Thoracic aorta (tissue), 2 donors: Measurements from ENCODE around the gene CCDC194. TPM values are rescaled to one million over a fixed set of nuclear protein-coding genes. Genes with fewer than 3 reads are reported as not detected.

Experiments used
- ATAC-seq: fragments of 150-250 bp; one replicate; pipeline ENCODE4 v1.8.0; 2017; ENCODE audit warnings: low read depth; ENCODE audit not compliant: insufficient number of reproducible peaks, low FRiP score
- DNase-seq: peaks from one replicate; pipeline ENCODE4 v3.0.0-alpha.2; 2020; ENCODE audit warnings: low spot score
- H3K27ac ChIP-seq, 2 donors: fragments of 200-600 bp; sonication (generic); 1 replicate in 1 of 2; 2 replicates in 1 of 2; pipeline ENCODE4 v1.5.1; 2016; ENCODE audit warnings: mild to moderate bottlenecking in 2 of 2, moderate library complexity in 2 of 2
- H3K27me3 ChIP-seq: fragments of 200-600 bp; sonication (generic); replicated peaks from 2 replicates; pipeline ENCODE4 v1.6.0; 2016; ENCODE audit warnings: mild to moderate bottlenecking; ENCODE audit not compliant: insufficient read depth
- H3K36me3 ChIP-seq: fragments of 200-600 bp; sonication (generic); one replicate; pipeline ENCODE4 v1.5.1; 2016
- H3K4me1 ChIP-seq, 2 donors: fragments of 200-600 bp; sonication (generic); 1 replicate in 1 of 2; 2 replicates in 1 of 2; pipeline versions ENCODE4 v1.5.1 to v1.6.0; 2016; ENCODE audit warnings: low read depth in 2 of 2, mild to moderate bottlenecking in 1 of 2; ENCODE audit not compliant: control insufficient read depth in 1 of 2
- H3K4me3 ChIP-seq: fragments of 200-600 bp; sonication (generic); 2 replicates; pipeline ENCODE4 v1.5.1; 2016; ENCODE audit warnings: mild to moderate bottlenecking
- H3K9me3 ChIP-seq: fragments of 200-600 bp; sonication (generic); 2 replicates; pipeline ENCODE4 v1.5.1; 2016
- total RNA-seq, 2 donors: library from RNA; depleted of rRNA; stranded (reverse); fragments of >200 nt; gene quantifications; one replicate each; pipeline versions ENCODE4 v1.1.0 to v1.2.3, GENCODE V29; 2016
- TF ChIP-seq, protein P1 (sequence below): fragments of 200-600 bp; sonication (generic); IDR thresholded peaks from one replicate; pipeline ENCODE4 v1.5.1; 2019; ENCODE audit warnings: antibody characterized with exemption

CCDC194 gene
- total RNA-seq, 2 donors from 2014 or later = not detected

DNA sequence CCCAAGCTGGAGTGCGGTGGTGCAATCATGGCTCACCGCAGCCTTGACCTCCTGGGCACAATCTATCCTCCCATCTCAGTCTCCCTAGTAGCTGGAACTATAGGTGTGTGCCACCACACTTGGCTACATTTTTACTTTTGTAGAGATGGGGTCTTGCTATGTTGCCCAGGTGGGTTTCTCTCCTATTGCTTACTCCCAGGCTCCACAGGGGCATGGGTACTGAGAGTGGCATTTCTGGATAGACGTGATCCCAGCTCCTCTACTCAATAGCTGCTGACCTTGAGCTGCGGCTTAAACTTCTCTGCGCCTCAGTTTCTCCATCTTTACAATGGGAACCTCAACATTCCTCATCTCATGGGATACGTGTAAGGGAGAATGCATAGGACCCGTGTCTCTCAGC is 37.4 kb upstream of the CCDC194 start:
- no peaks in the 10 kb centered on the region for H3K9me3 ChIP-seq
- no peak for ATAC-seq
- H3K27ac ChIP-seq = no peak overlapping the region
- no peaks in the 10 kb centered on the region for H3K27me3 ChIP-seq
- H3K4me1 ChIP-seq = no peaks in the 10 kb centered on the region
- no peak for DNase-seq
- H3K4me3 ChIP-seq = no peak overlapping the region
- TF ChIP-seq, protein P1, sequence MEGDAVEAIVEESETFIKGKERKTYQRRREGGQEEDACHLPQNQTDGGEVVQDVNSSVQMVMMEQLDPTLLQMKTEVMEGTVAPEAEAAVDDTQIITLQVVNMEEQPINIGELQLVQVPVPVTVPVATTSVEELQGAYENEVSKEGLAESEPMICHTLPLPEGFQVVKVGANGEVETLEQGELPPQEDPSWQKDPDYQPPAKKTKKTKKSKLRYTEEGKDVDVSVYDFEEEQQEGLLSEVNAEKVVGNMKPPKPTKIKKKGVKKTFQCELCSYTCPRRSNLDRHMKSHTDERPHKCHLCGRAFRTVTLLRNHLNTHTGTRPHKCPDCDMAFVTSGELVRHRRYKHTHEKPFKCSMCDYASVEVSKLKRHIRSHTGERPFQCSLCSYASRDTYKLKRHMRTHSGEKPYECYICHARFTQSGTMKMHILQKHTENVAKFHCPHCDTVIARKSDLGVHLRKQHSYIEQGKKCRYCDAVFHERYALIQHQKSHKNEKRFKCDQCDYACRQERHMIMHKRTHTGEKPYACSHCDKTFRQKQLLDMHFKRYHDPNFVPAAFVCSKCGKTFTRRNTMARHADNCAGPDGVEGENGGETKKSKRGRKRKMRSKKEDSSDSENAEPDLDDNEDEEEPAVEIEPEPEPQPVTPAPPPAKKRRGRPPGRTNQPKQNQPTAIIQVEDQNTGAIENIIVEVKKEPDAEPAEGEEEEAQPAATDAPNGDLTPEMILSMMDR = no peak
- no peaks in the 10 kb centered on the region for H3K36me3 ChIP-seq

DNA sequence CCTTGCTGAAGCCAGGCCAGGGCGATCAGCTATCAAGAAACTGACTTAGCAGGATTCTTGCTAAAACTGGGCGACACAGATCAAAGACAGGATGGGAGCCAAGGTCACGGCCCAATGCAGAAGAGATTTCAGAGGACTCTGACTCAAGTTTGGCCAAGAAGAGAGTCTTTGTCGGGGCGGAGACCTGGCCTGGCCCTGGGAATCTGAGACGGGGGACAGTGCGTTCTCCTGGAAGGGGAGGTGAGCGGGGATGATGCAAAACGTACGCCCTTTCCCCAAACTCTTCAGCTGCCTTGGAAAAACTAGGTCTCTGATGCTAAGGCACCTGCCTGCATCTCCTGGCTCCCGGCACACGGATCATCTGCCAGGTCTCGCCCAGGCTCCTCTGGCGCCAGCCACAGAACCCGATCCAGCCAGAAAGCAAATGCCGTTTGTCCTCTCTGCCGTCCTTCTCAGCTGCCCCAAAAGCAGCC is 35.7 kb upstream of the CCDC194 start:
- Histone ChIP-seq H3K4me3 (no peak overlapping the region), H3K36me3 (no peaks in the 10 kb centered on the region), H3K27ac (no peak overlapping the region), H3K27me3 (no peaks in the 10 kb centered on the region), H3K4me1 (no peaks in the 10 kb centered on the region), H3K9me3 (no peaks in the 10 kb centered on the region)
- TF ChIP-seq, protein P1 = no peak
- ATAC-seq (no peak), DNase-seq (no peak)

DNA sequence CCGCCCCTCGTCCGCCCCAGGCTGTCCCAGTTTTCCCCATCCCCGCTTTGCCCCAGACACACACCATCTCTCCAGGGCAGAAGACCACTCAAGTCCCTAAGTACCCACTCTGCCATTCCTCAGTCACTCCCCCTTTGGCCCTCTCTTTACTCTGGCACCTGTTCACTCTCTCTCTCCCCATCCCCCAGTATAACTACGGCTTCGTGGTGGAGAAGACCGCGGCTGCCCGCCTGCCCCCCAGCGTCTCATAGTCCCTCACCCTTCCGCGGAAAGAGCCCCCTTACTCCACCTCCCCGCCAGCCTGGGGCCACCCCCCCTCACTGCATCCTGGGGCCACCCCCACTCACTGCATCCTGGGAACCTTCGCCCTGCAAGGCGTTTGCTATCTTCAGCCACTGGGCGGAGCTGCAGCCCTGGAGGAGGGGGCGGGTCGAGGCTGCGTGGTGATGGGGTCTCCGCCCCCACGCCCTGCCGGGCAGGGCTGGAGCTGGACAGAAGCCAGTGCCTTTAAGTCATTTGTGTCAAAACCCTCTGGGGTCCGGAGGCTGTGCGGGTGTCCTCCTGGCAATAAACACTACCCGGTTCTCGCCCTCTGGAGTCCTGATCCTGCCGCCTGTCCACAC is 30.9 kb upstream of the CCDC194 start:
- no peaks in the 10 kb centered on the region for H3K9me3 ChIP-seq
- H3K4me3 ChIP-seq = no peak overlapping the region
- DNase-seq (no peak), ATAC-seq (no peak)
- H3K4me1 ChIP-seq = peaks cover 0 to 8% of the 10 kb centered on the region in 2 donors
- H3K27ac ChIP-seq = no peak overlapping the region
- TF ChIP-seq, protein P1 = no peak
- H3K36me3 ChIP-seq = peaks cover 7% of the 10 kb centered on the region
- H3K27me3 ChIP-seq = no peaks in the 10 kb centered on the region

DNA sequence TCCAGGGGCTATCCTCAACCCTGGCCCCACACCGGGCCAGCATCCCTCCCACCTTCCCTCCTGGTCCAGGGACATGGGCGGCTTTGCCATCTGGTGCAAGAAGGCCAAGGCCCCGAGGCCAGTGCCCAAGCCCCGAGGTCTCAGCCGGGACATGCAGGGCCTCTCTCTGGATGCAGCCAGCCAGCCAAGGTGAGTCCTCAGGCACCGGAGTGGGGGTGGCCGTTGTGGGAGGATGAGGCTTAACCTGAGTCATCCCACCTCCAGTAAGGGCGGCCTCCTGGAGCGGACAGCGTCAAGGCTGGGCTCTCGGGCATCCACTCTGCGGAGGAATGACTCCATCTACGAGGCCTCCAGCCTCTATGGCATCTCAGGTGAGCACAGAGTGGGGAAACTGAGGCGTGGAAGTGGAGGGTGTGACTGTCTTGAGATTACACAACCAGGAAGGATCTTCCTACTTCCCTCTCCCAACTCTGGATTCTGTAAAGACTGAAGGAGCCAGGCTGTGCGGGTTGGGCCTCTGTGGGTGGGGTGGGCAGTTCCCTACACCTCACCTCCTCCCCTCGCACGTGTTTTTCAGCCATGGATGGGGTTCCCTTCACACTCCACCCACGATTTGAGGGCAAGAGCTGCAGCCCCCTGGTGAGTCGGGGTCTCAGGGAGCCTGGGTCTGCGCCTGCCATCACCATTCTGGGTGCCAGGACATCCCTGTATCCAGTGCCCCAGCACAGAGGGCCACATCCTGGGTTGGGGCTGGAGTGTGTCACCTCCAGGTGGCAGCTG is 29.6 kb upstream of the CCDC194 start:
- DNase-seq (no peak), ATAC-seq (no peak)
- no peak overlapping the region for H3K27ac ChIP-seq
- TF ChIP-seq, protein P1 = no peak
- H3K36me3 ChIP-seq = peaks cover 7% of the 10 kb centered on the region
- peaks cover 0 to 8% of the 10 kb centered on the region in 2 donors for H3K4me1 ChIP-seq
- H3K9me3 ChIP-seq = no peaks in the 10 kb centered on the region
- no peak overlapping the region for H3K4me3 ChIP-seq
- no peaks in the 10 kb centered on the region for H3K27me3 ChIP-seq

DNA sequence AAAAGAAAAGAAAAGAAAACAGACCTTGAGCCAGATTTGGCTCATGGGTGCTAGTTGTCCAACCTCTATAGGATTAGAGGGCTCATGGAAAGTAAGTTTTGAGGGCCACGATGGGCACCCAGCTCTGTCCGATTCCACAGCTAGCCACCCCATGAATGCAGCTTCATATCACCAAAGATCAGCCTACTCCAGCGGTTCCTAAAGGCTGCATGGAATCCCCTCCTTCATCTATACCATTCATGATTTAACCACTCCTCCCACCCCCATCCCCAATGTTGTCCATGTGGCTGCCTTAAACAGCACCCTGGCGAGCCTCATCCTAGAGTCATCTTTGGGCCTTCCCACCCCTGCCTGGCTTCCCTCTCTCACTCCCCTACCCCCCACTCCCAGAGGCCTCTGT is 27.9 kb upstream of the CCDC194 start:
- DNase-seq (no peak), ATAC-seq (no peak)
- Histone ChIP-seq H3K27me3 (no peaks in the 10 kb centered on the region), H3K4me3 (no peak overlapping the region), H3K4me1 (peaks cover 0 to 8% of the 10 kb centered on the region in 2 donors), H3K27ac (no peak overlapping the region), H3K36me3 (peaks cover 7% of the 10 kb centered on the region), H3K9me3 (no peaks in the 10 kb centered on the region)
- TF ChIP-seq, protein P1 = no peak
